GM12872 (cell line): ENCODE measurements around the gene MARF1.

Source experiments
- CTCF ChIP-seq: IDR thresholded peaks from 3 replicates; pipeline ENCODE4 v1.5.1; 2011; ENCODE audit warnings: low read depth, mild to moderate bottlenecking, low read length, moderate library complexity; ENCODE audit not compliant: insufficient read depth

The MARF1 gene

GRCh38 chr16:15611610-15612009 is 31.3 kb downstream of the MARF1 start:
- no peak for TF ChIP-seq CTCF

GRCh38 chr16:15610369-15610871 is 32.5 kb downstream of the MARF1 start:
- TF ChIP-seq CTCF = no peak

- TF ChIP-seq CTCF = no peak
Observed at GRCh38 chr16:15609286-15609649, 33.7 kb downstream of the MARF1 start.

- TF ChIP-seq CTCF = no peak
Observed at GRCh38 chr16:15608398-15609285, 34.3 kb downstream of the MARF1 start.

- TF ChIP-seq CTCF = no peak
Observed at GRCh38 chr16:15607700-15608396, 35.1 kb downstream of the MARF1 start.

- no peak for TF ChIP-seq CTCF
Observed at GRCh38 chr16:15606518-15607220, 36.3 kb downstream of the MARF1 start.
